HG02588 (cell line): ENCODE results near the gene MAD1L1.
"Not testable (repeated sequence)": the region's sequence is repeated elsewhere in the genome, so short reads cannot be mapped to it uniquely, and the experiment has no call there.

Experiments used
- ATAC-seq: cut with Tn5 transposase; IDR thresholded peaks from one replicate; pipeline ENCODE4 v1.9.1; 2021; ENCODE audit warnings: mild to moderate bottlenecking, moderate library complexity; ENCODE audit not compliant: unreplicated experiment

The MAD1L1 gene

DNA sequence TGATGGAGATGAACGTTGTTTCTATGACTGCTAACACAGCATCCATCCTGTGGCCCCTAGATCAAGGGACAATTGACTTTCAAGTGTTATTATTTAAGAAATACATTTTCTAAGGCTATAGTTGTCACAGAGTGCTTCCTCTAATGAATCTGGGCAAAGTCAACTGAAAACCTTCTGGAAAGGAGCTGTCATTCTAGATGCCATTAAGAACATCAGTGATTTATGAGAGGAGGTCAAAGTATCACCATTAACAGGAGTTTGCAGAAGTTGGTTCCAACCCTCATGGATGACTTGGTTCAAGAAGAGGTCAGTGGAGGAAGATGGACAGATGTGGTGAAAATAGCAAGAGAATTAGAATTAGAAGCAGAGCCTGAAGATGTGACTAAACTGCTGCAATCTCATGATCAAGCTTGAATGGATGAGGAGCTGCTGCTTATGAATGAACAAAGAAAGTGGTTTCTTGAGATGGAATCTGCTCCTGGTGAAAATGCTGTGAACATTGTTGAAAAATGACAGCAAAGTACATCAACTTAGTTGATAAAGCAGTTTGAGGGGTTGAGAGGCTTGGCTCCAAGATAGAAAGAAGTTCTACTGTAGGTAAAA lies 400.7 kb downstream of the MAD1L1 start:
- not testable (repeated sequence) for ATAC-seq

- ATAC-seq, result not testable (repeated sequence)
Measured at GRCh38 chr7:1831471-1831870, 401.3 kb downstream of the MAD1L1 start.

DNA sequence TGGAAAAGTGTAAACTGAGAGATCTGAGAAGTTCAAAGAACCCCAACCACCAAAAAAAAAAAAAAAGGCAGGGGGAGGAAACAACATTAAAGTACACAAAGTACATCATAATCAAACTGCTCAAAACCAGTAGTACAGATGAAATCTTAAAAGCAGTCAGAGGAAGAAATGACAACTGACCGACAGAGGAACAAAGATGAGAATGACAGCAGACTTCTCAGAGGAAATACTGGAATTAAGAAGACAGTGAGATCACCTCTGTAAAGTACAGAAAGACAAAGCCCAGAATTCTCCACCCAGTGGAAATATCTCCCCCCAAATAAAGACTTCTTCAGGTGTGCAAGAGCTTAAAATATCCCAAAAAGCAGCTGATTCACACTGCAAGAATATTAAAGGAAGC lies 403.1 kb downstream of the MAD1L1 start:
- not testable (repeated sequence) for ATAC-seq

GRCh38 chr7:1829111-1829510 lies 403.6 kb downstream of the MAD1L1 start:
- no peak for ATAC-seq

DNA sequence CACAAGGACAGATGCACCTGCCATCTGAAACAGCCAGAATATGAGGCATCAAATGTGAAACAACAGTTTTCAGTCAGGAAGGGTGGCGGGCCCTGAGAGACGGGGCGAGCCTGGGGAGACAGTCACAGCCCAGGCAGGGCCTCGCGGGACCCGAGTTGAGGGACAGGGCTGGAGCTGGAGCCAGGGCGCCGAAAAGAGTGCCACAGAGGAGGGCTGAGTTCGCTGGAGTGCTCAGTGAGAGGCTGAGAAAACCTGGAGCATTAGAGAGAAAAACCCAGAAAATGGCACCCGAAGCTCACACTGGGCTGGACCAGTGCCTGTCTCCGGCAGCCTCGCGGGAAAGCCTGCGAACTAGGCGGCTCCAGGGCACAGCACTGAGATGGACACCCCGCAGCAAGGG lies 404.6 kb downstream of the MAD1L1 start:
- ATAC-seq, result not testable (repeated sequence)

- ATAC-seq, result not testable (repeated sequence)
Measured at GRCh38 chr7:1827521-1827981, 405.2 kb downstream of the MAD1L1 start.

DNA sequence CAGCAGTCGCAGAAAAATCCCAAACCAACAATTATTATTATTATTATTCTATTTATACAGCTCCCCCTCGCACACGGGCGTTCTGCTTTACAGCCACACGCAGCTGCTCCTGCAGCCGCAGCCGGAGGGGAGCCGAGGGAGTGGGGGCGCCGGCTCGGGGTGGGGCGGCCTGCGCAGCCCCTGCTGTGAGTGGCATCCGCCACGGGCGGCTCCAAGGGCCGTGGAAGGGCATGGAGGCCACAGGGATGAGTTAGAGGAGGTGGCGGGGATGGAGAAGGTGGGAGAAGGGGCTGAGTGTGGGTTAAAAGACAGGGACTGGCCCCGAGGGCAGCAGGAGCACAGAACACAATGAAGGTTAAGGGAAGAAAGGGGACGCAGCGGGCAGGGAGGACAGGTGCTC lies 405.8 kb downstream of the MAD1L1 start:
- not testable (repeated sequence) for ATAC-seq

DNA sequence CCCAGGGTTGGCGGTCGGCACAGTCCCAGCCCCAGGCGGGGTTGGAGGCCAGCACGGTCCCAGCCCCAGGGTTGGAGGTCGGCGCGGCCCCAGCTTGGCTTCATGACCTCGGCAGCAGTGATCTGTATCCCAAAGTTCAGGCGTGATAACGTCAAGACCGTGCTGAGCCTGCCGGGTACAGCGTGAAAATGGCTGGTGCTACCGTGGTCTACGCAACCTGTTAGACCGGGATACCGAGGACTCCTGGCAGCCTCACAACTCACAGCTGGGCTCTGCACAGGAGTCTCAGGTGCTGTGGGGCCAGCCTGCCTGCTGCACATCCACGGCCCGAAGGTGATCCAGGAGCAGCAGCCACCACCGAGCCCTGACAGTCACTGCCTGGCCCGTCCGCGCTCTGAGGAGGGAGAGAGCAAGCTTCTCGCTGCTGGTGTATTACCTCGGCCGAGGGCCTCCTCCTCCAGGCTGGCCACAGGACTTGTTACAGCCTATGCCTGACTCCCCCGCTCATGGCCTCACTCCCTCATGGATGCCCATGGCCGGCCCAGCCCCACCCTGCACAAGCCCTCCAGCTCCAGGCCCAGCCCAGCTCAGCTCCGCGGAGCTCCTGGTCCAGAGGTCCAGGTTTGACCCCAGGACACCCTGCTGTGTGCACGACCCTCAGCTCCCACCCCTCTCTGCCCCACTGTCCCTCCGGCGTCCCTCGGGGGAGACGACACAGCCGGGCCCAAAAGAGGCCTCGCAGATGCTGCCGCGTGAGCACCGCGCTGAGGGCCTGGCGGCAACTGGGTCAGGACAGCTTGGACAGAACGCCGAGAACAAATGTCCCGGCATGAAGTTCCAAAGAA lies 406.6 kb downstream of the MAD1L1 start:
- ATAC-seq, result no peak

GRCh38 chr7:1825647-1825896 lies 407.2 kb downstream of the MAD1L1 start:
- ATAC-seq, result not testable (repeated sequence)

- ATAC-seq, result not testable (repeated sequence)
Measured at GRCh38 chr7:1824882-1825646, 407.7 kb downstream of the MAD1L1 start.

- ATAC-seq, result not testable (repeated sequence)
Measured at GRCh38 chr7:1824151-1824881, 408.4 kb downstream of the MAD1L1 start.

DNA sequence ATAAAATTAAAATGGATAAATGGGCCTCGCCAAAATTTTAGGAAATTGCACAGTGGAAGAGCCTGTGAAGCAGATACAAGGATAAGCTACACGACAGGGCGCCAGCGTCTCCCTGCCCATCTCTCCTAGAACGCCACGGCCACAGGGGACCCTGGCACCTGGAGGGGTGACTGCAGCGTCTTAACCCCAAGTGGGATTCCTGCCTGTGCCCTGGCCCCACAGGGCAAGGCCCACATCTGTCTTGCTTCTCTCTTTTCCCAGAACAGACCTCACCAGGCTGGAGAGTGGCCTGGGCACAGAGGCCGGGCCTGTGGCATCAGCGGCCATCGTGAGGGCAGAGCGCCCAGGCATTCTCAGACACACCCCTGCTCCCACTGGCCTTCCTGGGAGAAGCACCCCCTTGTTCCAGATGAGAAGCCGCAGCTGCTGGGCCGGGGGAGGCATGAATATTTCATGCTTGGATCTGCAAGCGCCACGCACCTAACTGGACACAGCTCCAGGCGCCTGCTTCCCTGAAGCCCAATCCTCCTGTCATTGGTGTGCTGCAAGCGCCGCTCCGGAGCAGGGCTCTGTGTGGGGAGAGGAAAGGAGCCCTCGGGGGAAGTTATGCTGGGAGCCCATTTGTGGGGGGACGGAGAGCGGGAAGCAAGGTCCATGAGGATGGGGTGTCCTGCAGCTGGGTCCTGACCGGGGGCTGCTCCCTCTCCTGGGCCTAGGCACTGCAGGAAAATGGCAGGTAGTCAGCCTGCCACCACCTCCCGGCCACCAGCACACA lies 409.2 kb downstream of the MAD1L1 start:
- no peak for ATAC-seq

DNA sequence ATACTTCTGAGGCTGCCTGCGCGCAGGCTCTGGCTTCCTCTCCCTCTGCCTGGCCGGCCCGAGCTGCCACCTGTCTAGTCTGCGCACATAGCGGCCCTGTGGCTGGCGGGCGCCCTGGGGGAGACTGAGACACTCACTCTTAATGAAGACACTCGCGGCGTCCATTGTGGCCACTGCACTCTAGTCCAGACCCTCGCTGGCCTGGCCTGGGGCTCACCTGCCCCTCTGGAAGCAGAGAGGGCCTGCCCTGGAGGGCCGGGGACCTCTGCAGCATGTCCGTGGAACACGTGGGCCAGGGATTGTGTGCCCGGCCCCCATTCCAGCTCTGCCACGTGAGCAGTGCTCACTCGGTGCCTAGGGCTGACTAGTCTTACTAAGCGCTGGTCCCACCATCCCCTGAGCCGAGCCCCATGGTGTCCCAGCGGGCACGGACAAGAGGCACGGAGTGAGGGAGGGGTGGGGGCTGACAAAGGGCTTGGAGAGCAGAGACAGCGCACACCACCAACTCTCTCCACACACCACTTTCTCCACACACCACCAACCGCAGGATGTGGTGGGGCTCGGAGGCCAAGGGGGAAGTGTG lies 413.4 kb downstream of the MAD1L1 start:
- ATAC-seq, result no peak

DNA sequence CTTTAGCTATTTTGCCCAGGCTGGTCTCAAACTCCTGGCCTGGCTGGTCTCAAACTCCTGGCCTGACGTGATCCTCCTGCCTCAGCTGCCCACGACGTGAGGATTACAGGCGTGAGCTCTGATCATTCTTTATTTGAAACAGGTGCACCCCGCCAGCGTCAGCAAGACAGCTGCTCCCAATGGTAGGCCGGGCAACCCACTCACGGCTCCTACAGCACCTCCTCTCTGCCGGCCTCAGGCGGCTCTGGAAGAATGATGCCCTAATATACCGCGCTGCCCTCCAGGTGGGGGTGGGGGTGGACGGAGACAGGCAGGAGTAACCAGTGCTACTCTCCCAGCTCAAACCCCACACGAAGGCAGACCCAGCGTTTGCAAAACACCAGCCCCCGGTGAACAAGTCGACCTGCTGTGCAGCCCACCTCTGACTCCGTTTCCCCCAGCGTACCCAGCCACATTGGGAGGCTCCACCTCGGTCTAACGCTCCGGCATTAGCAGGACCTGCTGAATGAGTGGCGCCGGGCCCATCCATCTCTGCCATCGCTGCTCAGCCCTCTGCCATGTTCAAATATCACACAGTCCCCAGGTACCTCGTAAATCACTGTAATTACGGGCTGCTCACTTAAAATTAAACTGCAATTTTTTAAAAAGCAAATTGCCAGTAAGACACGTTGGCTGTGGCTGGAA lies 414.0 kb downstream of the MAD1L1 start:
- ATAC-seq, result no peak

DNA sequence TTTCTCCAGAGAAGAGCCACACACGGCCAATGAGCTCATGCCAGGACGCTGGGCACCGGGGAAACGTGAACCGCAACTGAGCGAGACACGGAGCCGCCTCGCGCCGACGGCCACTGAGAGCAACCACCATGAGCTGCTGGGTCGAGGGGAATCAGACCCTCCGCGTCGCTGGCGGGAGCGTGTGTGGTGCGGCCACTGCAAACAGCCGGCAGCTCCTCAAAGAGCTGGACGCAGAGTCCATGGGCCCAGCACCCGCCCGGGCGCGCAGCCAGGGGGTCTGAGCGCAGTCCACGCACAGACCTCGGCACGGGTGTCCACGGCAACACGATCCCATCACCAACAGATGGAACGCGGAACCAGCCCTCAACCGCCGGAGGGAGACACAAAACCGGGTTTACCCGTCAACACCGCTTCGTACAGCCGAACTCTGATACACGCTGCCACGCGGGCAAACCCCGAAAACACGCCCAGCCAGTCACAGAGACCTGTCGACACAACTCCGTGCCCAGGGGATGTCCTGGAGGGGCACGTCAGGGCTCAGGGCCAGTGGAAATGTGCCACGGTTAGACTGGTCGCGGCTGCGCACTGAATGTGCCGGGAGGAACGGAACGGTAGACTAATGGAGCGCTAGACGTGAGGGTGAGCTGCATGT lies 415.6 kb downstream of the MAD1L1 start:
- no peak for ATAC-seq

DNA sequence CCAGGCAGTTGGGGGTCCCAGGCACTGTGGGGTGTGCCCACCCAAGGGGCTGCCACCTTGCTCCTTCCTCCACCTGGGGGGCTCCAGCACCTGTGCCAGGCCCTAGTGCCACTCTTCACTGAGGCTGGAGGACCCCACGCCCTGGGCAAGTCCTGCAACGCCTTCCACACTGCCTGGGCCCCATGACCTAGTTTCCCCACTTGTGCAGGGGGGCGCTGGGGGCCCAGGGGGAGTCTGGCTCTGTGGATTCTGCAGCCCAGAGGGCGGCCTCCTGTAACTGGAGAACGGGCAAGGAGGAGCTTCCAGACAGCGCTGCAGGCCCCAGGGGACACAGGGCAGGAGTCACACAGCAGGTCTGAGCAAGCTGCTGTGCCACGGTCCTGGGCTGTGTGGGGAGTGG lies 416.3 kb downstream of the MAD1L1 start:
- ATAC-seq, result not testable (repeated sequence)

- ATAC-seq, result not testable (repeated sequence)
Measured at GRCh38 chr7:1815551-1816281, 417.0 kb downstream of the MAD1L1 start.

GRCh38 chr7:1815051-1815481 lies 417.7 kb downstream of the MAD1L1 start:
- ATAC-seq, result no peak
